K562 (cell line): ENCODE measurements around the gene CD52. TPM values are rescaled to one million over a fixed set of nuclear protein-coding genes. Genes with fewer than 3 reads are reported as not detected.

ENCODE experiments used
- CBX3 ChIP-seq, 2 experiments: IDR thresholded peaks; 1 replicate in 1 of 2; 2 replicates in 1 of 2; pipeline ENCODE4 v1.6.1; 2012; ENCODE audit warnings: inconsistent platforms in 2 of 2, low read length in 2 of 2, borderline replicate concordance in 1 of 2, control low read depth in 1 of 2
- DACH1 ChIP-seq: fragments of 450-650 bp; IDR thresholded peaks from 2 replicates; pipeline ENCODE4 v1.6.1; 2018; ENCODE audit not compliant: partially characterized antibody
- ESRRA ChIP-seq: fragments of 450-650 bp; IDR thresholded peaks from 2 replicates; pipeline ENCODE4 v1.6.1; 2014; ENCODE audit warnings: low read depth, mild to moderate bottlenecking, moderate library complexity, borderline replicate concordance
- NCOR1 ChIP-seq: fragments of 450-650 bp; IDR thresholded peaks from 2 replicates; pipeline ENCODE4 v1.6.1; 2016; ENCODE audit warnings: mild to moderate bottlenecking, moderate library complexity
- ZNF316 ChIP-seq: fragments of 450-650 bp; IDR thresholded peaks from 2 replicates; pipeline ENCODE4 v1.6.1; 2016
- ZSCAN32 ChIP-seq: fragments of 450-650 bp; formaldehyde crosslinking; IDR thresholded peaks from 2 replicates; pipeline ENCODE4 v1.4.0; 2020; ENCODE audit warnings: mild to moderate bottlenecking, moderate library complexity
- polyA plus RNA-seq, 8 experiments: library from polyadenylated mRNA; depleted of rRNA in 4 of 8; stranded (reverse) in 5 of 8; unstranded in 3 of 8; fragments of >200 nt; fragmentation: Nextera tagmentation in 2 of 8; fragmentation: Illumina TruSeq in 1 of 8; extraction: Ambion mirVana in 2 of 8; extraction: Trizol in 1 of 8; gene quantifications; 2 replicates each; pipeline versions ENCODE4 v1.2.1 to v1.2.3, GENCODE V29; 2011 to 2014; ENCODE audit warnings: inconsistent platforms in 1 of 8, missing spikeins in 1 of 8
- total RNA-seq, 7 experiments: library from RNA; depleted of rRNA in 6 of 7; stranded (reverse); fragments of >200 nt in 6 of 7; fragmentation: Illumina TruSeq in 2 of 7; extraction: Trizol in 2 of 7; gene quantifications; 2 replicates each; pipeline versions ENCODE4 v1.2.1 to v1.2.3, GENCODE V29; 2011 to 2021; ENCODE audit warnings: low replicate concordance in 1 of 7
- TF ChIP-seq, protein P1 (sequence below): fragments of 250-450 bp; sonication (Bioruptor Pico); IDR thresholded peaks from 2 replicates; pipeline ENCODE4 v1.5.0; 2020; ENCODE audit warnings: mild to moderate bottlenecking
- TF ChIP-seq, protein P2 (sequence below): fragments of 250-450 bp; sonication (Bioruptor Pico); IDR thresholded peaks from 2 replicates; pipeline ENCODE4 v1.5.0; 2020; ENCODE audit warnings: mild to moderate bottlenecking, borderline replicate concordance
- TF ChIP-seq, protein P3 (sequence below): fragments of 250-450 bp; sonication (Bioruptor Pico); IDR thresholded peaks from 2 replicates; pipeline ENCODE4 v1.8.0; 2022; ENCODE audit warnings: moderate library complexity, mild to moderate bottlenecking, inconsistent platforms
- TF ChIP-seq, protein P4 (sequence below): fragments of 250-450 bp; sonication (Bioruptor Pico); IDR thresholded peaks from 2 replicates; pipeline ENCODE4 v1.9.0; 2021; ENCODE audit warnings: mild to moderate bottlenecking
- TF ChIP-seq, protein P5 (sequence below): sonication (generic); formaldehyde crosslinking; IDR thresholded peaks from 2 replicates; pipeline ENCODE4 v1.8.0; 2022; ENCODE audit warnings: mild to moderate bottlenecking, missing genetic modification reagents
- TF ChIP-seq, protein P6 (sequence below): fragments of 200-800 bp; sonication (Bioruptor generic); IDR thresholded peaks from 2 replicates; pipeline ENCODE4 v1.6.1; 2016; ENCODE audit warnings: missing genetic modification characterization, missing compliant biosample characterization

Gene CD52
- total and polyA plus RNA-seq, 9 of the 15 experiments (the other 6 are each of a cell fraction or from before 2014, with no cell fraction given) = 34.9 to 488 (median 173) TPM

DNA sequence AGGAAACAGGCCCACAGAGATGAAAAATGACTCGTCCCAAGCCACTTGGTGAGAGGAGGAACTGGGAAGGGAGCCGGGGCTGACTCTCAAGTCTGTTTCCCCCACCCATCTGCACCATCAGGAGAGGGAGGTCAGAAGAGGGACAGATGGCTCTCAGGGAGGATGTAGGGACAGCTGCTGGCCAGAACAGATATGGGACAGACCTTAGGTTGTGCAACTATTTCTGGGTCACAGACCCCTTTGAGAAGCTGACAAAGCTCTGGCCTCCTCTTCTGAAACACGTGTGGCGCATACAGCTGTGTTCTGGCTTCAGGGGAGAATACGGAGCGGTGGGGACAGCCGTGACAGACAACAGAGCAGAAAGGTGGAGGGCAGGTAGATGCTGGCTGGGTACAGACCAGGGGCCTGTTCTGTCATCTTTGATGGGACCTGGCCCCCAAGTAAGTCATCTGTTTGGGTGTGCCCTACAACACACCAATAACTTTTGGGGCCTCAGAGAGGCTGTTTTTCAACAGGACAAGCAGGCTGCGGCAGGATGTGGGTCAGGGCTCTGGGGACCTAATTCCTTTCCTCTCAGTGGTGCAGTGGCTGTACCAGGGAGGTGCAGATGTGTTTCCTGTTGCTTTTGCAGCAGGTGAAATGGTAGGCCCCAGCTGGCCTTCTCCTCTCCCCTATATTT lies 30.6 kb upstream of the CD52 start (continued):
- TF ChIP-seq NCOR1 = peak; percentile 98
- TF ChIP-seq, protein P1, sequence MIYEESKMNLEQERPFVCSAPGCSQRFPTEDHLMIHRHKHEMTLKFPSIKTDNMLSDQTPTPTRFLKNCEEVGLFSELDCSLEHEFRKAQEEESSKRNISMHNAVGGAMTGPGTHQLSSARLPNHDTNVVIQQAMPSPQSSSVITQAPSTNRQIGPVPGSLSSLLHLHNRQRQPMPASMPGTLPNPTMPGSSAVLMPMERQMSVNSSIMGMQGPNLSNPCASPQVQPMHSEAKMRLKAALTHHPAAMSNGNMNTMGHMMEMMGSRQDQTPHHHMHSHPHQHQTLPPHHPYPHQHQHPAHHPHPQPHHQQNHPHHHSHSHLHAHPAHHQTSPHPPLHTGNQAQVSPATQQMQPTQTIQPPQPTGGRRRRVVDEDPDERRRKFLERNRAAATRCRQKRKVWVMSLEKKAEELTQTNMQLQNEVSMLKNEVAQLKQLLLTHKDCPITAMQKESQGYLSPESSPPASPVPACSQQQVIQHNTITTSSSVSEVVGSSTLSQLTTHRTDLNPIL (CRISPR knock-in tag) = no peak
- TF ChIP-seq ZSCAN32 (CRISPR knock-in tag) = no peak
- TF ChIP-seq, protein P2, sequence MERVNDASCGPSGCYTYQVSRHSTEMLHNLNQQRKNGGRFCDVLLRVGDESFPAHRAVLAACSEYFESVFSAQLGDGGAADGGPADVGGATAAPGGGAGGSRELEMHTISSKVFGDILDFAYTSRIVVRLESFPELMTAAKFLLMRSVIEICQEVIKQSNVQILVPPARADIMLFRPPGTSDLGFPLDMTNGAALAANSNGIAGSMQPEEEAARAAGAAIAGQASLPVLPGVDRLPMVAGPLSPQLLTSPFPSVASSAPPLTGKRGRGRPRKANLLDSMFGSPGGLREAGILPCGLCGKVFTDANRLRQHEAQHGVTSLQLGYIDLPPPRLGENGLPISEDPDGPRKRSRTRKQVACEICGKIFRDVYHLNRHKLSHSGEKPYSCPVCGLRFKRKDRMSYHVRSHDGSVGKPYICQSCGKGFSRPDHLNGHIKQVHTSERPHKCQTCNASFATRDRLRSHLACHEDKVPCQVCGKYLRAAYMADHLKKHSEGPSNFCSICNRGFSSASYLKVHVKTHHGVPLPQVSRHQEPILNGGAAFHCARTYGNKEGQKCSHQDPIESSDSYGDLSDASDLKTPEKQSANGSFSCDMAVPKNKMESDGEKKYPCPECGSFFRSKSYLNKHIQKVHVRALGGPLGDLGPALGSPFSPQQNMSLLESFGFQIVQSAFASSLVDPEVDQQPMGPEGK (CRISPR knock-in tag) = no peak
- TF ChIP-seq, protein P3, sequence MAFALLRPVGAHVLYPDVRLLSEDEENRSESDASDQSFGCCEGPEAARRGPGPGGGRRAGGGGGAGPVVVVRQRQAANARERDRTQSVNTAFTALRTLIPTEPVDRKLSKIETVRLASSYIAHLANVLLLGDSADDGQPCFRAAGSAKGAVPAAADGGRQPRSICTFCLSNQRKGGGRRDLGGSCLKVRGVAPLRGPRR = no peak
- TF ChIP-seq, protein P4, sequence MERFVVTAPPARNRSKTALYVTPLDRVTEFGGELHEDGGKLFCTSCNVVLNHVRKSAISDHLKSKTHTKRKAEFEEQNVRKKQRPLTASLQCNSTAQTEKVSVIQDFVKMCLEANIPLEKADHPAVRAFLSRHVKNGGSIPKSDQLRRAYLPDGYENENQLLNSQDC (CRISPR knock-in tag) = no peak
- TF ChIP-seq ESRRA = no peak
- TF ChIP-seq ZNF316 = no peak
- TF ChIP-seq, protein P5, sequence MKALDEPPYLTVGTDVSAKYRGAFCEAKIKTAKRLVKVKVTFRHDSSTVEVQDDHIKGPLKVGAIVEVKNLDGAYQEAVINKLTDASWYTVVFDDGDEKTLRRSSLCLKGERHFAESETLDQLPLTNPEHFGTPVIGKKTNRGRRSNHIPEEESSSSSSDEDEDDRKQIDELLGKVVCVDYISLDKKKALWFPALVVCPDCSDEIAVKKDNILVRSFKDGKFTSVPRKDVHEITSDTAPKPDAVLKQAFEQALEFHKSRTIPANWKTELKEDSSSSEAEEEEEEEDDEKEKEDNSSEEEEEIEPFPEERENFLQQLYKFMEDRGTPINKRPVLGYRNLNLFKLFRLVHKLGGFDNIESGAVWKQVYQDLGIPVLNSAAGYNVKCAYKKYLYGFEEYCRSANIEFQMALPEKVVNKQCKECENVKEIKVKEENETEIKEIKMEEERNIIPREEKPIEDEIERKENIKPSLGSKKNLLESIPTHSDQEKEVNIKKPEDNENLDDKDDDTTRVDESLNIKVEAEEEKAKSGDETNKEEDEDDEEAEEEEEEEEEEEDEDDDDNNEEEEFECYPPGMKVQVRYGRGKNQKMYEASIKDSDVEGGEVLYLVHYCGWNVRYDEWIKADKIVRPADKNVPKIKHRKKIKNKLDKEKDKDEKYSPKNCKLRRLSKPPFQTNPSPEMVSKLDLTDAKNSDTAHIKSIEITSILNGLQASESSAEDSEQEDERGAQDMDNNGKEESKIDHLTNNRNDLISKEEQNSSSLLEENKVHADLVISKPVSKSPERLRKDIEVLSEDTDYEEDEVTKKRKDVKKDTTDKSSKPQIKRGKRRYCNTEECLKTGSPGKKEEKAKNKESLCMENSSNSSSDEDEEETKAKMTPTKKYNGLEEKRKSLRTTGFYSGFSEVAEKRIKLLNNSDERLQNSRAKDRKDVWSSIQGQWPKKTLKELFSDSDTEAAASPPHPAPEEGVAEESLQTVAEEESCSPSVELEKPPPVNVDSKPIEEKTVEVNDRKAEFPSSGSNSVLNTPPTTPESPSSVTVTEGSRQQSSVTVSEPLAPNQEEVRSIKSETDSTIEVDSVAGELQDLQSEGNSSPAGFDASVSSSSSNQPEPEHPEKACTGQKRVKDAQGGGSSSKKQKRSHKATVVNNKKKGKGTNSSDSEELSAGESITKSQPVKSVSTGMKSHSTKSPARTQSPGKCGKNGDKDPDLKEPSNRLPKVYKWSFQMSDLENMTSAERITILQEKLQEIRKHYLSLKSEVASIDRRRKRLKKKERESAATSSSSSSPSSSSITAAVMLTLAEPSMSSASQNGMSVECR (CRISPR knock-in tag) = peak; percentile 80
- TF ChIP-seq DACH1 = peak; percentile 89
- peak in 1 of 2 experiments; percentile 82; a peak in 1 of 3 replicates for TF ChIP-seq CBX3 (IDR thresholded peaks at IDR 0.05; ENCODE audit: borderline replicate concordance in 1 of 2, low read length in 2 of 2)
- TF ChIP-seq, protein P6, sequence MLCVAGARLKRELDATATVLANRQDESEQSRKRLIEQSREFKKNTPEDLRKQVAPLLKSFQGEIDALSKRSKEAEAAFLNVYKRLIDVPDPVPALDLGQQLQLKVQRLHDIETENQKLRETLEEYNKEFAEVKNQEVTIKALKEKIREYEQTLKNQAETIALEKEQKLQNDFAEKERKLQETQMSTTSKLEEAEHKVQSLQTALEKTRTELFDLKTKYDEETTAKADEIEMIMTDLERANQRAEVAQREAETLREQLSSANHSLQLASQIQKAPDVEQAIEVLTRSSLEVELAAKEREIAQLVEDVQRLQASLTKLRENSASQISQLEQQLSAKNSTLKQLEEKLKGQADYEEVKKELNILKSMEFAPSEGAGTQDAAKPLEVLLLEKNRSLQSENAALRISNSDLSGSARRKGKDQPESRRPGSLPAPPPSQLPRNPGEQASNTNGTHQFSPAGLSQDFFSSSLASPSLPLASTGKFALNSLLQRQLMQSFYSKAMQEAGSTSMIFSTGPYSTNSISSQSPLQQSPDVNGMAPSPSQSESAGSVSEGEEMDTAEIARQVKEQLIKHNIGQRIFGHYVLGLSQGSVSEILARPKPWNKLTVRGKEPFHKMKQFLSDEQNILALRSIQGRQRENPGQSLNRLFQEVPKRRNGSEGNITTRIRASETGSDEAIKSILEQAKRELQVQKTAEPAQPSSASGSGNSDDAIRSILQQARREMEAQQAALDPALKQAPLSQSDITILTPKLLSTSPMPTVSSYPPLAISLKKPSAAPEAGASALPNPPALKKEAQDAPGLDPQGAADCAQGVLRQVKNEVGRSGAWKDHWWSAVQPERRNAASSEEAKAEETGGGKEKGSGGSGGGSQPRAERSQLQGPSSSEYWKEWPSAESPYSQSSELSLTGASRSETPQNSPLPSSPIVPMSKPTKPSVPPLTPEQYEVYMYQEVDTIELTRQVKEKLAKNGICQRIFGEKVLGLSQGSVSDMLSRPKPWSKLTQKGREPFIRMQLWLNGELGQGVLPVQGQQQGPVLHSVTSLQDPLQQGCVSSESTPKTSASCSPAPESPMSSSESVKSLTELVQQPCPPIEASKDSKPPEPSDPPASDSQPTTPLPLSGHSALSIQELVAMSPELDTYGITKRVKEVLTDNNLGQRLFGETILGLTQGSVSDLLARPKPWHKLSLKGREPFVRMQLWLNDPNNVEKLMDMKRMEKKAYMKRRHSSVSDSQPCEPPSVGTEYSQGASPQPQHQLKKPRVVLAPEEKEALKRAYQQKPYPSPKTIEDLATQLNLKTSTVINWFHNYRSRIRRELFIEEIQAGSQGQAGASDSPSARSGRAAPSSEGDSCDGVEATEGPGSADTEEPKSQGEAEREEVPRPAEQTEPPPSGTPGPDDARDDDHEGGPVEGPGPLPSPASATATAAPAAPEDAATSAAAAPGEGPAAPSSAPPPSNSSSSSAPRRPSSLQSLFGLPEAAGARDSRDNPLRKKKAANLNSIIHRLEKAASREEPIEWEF = 0 out of 2 replicates have a peak, but pooled peaks have one; percentile 31
